Measurements from ENCODE around the gene PRPSAP2. TPM values are rescaled to one million over a fixed set of nuclear protein-coding genes. Genes with fewer than 3 reads are reported as not detected.

Gene PRPSAP2
- total RNA-seq, 6 experiments from 2014 or later: 20.4 to 27.2 (median 23.1) TPM

DNA sequence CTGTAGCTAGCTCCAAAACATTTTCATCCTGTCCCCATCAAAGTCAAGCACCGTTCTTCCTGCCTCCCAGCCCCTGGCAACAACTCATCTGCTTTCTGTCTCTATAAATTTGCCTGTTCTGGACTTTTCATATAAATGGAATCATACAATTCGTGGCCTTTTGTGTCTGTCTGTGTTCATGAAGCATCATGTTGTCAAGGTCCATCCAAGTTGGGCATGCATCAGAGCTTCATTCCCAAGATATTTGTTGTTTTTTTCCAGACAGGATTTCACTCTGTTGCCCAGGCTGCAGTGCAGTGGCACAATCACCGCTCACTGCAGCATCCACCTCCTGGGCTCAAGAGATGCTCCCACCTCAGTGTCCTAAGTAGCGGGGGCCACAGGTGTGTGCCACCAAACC, 99.9 kb downstream of the PRPSAP2 start:
- DNase-seq: no peak
- no peaks in the 10 kb centered on the region for H3K9me3 Mint-ChIP-seq
- TF ChIP-seq, protein P1, sequence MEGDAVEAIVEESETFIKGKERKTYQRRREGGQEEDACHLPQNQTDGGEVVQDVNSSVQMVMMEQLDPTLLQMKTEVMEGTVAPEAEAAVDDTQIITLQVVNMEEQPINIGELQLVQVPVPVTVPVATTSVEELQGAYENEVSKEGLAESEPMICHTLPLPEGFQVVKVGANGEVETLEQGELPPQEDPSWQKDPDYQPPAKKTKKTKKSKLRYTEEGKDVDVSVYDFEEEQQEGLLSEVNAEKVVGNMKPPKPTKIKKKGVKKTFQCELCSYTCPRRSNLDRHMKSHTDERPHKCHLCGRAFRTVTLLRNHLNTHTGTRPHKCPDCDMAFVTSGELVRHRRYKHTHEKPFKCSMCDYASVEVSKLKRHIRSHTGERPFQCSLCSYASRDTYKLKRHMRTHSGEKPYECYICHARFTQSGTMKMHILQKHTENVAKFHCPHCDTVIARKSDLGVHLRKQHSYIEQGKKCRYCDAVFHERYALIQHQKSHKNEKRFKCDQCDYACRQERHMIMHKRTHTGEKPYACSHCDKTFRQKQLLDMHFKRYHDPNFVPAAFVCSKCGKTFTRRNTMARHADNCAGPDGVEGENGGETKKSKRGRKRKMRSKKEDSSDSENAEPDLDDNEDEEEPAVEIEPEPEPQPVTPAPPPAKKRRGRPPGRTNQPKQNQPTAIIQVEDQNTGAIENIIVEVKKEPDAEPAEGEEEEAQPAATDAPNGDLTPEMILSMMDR (IDR thresholded peaks at IDR 0.05): no peak

DNA sequence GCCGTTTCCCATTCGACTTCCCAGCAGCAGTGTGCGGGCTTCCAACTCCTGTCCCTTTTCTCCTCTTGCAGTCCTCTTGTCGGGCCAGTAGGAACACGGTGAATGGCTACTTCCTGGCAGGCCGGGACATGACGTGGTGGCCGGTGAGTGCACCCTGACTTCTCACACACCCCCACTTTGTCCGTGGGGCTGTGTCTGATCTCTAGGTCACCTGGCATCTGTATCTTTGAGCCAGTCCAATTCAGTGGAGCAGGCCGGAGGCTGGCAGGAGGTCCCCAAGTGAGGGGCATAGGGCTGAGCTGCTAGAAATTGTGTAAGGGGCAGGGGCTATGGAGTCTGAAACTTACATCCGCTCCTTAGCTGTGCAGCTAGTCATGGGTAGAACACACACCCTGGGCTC, 100.7 kb downstream of the PRPSAP2 start:
- Mint-ChIP-seq H3K4me1 (ENCODE audit: low read depth) (peaks cover 32% of the 10 kb centered on the region), H3K9me3 (no peaks in the 10 kb centered on the region), H3K27ac (no peak overlapping the region), H3K36me3 (ENCODE audit: low read depth) (no peaks in the 10 kb centered on the region), H3K4me3 (no peak overlapping the region), H3K27me3 (ENCODE audit: insufficient read depth) (peaks cover 1% of the 10 kb centered on the region; the same call in 1 of the 2 replicates)
- TF ChIP-seq, protein P1 (IDR thresholded peaks at IDR 0.05): no peak
- no peak for DNase-seq

More for the DNA sequence above, 99.9 kb downstream of the PRPSAP2 start:
- H3K27ac Mint-ChIP-seq: no peak overlapping the region
- H3K4me1 Mint-ChIP-seq (ENCODE audit: low read depth): peaks cover 24% of the 10 kb centered on the region
- peaks cover 1% of the 10 kb centered on the region; the same call in 1 of the 2 replicates for H3K27me3 Mint-ChIP-seq (ENCODE audit: insufficient read depth)
- no peak overlapping the region for H3K4me3 Mint-ChIP-seq
- H3K36me3 Mint-ChIP-seq (ENCODE audit: low read depth): no peaks in the 10 kb centered on the region

DNA sequence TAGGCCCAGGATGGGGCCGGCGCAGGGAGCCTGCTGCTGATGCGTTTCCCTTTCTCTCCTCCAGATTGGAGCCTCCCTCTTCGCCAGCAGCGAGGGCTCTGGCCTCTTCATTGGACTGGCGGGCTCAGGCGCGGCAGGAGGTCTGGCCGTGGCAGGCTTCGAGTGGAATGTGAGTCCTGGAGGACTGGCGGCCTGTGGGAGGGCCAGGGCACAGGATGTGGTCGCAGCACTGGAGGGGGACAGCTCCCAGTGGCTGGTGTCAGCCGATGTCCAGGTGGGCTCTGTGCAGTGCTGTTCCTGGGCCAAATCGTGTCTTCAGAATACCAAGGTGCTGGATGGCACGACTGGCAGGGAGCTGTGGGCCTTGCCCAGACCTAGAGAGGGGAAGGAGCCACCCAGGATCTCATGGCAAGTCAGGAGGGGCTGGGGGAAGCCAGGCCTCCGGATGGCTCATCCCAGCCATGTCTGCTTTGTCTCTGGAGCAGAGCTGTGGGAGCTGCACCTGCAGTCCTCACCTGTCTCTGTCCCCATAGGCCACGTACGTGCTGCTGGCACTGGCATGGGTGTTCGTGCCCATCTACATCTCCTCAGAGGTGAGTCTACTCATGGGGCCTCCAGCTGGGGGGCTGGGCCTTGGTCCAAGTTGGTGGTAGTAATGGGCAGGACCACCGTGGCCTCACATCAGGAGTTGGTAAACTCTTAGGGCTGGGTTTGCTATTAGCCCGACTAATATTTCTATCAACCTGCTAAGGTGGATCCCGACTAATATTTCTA, 101.3 kb downstream of the PRPSAP2 start:
- Mint-ChIP-seq H3K36me3 (ENCODE audit: low read depth) (no peaks in the 10 kb centered on the region), H3K27ac (no peak overlapping the region), H3K4me3 (no peak overlapping the region), H3K9me3 (no peaks in the 10 kb centered on the region), H3K27me3 (ENCODE audit: insufficient read depth) (peaks cover 1% of the 10 kb centered on the region; the same call in 1 of the 2 replicates), H3K4me1 (ENCODE audit: low read depth) (peaks cover 36% of the 10 kb centered on the region)
- DNase-seq: no peak
- TF ChIP-seq, protein P1 (IDR thresholded peaks at IDR 0.05): no peak

DNA sequence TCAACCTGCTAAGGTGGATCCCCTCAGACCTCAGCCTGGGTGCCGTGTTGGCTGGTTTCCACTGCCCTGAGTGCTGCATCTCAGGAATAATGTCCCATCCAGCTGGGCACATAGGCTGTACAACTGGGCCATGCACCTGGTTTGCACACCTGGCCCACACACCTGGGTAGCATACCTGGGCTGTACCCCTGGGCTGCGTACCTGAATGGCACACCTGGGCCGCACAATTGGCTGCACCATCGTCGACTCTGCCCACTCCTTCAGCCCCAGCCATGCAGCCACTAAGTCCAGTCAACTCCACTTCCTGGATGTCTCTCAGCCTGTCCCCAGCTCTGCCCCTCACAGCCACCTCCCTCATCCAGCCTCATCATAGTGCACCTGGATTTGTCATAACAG, 101.9 kb downstream of the PRPSAP2 start:
- H3K36me3 Mint-ChIP-seq (ENCODE audit: low read depth): no peaks in the 10 kb centered on the region
- TF ChIP-seq, protein P1 (IDR thresholded peaks at IDR 0.05): no peak
- H3K27me3 Mint-ChIP-seq (ENCODE audit: insufficient read depth): peaks cover 1% of the 10 kb centered on the region; the same call in 1 of the 2 replicates
- H3K4me1 Mint-ChIP-seq (ENCODE audit: low read depth): peaks cover 38% of the 10 kb centered on the region
- no peak overlapping the region for H3K4me3 Mint-ChIP-seq
- H3K9me3 Mint-ChIP-seq: no peaks in the 10 kb centered on the region
- H3K27ac Mint-ChIP-seq: no peak overlapping the region
- DNase-seq: no peak

DNA sequence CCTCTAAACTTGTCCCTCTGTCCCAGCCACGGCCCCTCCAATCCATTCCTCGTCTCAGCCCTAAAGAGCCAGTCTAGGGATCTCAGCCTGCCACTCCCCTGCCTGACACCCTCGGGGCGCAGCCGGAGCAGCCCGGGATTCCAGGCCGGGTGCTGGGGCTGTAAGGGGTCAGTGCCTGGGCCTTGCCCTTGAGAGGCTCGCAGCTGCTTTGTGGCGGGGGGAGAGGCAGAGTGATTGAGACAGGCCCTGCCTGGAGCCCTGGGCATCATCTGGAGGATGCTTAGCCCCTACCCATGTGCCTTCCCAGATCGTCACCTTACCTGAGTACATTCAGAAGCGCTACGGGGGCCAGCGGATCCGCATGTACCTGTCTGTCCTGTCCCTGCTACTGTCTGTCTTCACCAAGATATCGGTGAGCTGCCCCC, 102.3 kb downstream of the PRPSAP2 start:
- no peak for DNase-seq
- TF ChIP-seq, protein P1 (IDR thresholded peaks at IDR 0.05): no peak
- Mint-ChIP-seq H3K4me1 (ENCODE audit: low read depth) (peaks cover 38% of the 10 kb centered on the region), H3K36me3 (ENCODE audit: low read depth) (no peaks in the 10 kb centered on the region), H3K27ac (no peak overlapping the region), H3K9me3 (no peaks in the 10 kb centered on the region), H3K27me3 (ENCODE audit: insufficient read depth) (peaks cover under 1% of the 10 kb centered on the region; the same call in 1 of the 2 replicates), H3K4me3 (no peak overlapping the region)
